Osteocyte (in vitro differentiated cells): Measurements from ENCODE around the gene CALML3. TPM values are rescaled to one million over a fixed set of nuclear protein-coding genes. Genes with fewer than 3 reads are reported as not detected.

ENCODE experiments used
- DNase-seq: peaks from one replicate; pipeline ENCODE4 v3.0.0; 2021; ENCODE audit warnings: mixed read lengths; ENCODE audit not compliant: unreplicated experiment; ENCODE audit errors: extremely low spot score
- H3K27ac Mint-ChIP-seq: one replicate; pipeline ENCODE4 v1.8.0; 2021; ENCODE audit warnings: mild to moderate bottlenecking, mixed read lengths; ENCODE audit not compliant: unreplicated experiment
- H3K27me3 Mint-ChIP-seq: one replicate; pipeline ENCODE4 v1.8.0; 2021; ENCODE audit warnings: mixed read lengths; ENCODE audit not compliant: unreplicated experiment
- H3K36me3 Mint-ChIP-seq: one replicate; pipeline ENCODE4 v1.8.0; 2021; ENCODE audit warnings: mixed read lengths; ENCODE audit not compliant: unreplicated experiment
- H3K4me1 Mint-ChIP-seq: one replicate; pipeline ENCODE4 v1.8.0; 2021; ENCODE audit warnings: mixed read lengths; ENCODE audit not compliant: unreplicated experiment
- H3K4me3 Mint-ChIP-seq: one replicate; pipeline ENCODE4 v1.8.0; 2021; ENCODE audit warnings: mild to moderate bottlenecking, moderate library complexity, mixed read lengths; ENCODE audit not compliant: unreplicated experiment
- H3K9me3 Mint-ChIP-seq: one replicate; pipeline ENCODE4 v1.8.0; 2021; ENCODE audit warnings: mixed read lengths; ENCODE audit not compliant: unreplicated experiment
- CTCF ChIP-seq: fragments of 200-600 bp; sonication (generic); IDR thresholded peaks from 2 replicates; pipeline ENCODE4 v1.5.0; 2021; ENCODE audit warnings: antibody characterized with exemption, mild to moderate bottlenecking, moderate library complexity
- total RNA-seq: library from RNA; stranded (reverse); gene quantifications from 2 replicates; pipeline ENCODE4 v1.2.1, GENCODE V29; 2021

Gene CALML3
- total RNA-seq, 1 donor from 2014 or later: not detected

- H3K4me3 Mint-ChIP-seq: no peak overlapping the region
- no peak for DNase-seq
- no peak overlapping the region for H3K27ac Mint-ChIP-seq
- H3K36me3 Mint-ChIP-seq: no peaks in the 10 kb centered on the region
- H3K9me3 Mint-ChIP-seq: no peaks in the 10 kb centered on the region
- no peaks in the 10 kb centered on the region for H3K4me1 Mint-ChIP-seq
- no peak for TF ChIP-seq CTCF
- H3K27me3 Mint-ChIP-seq: no peaks in the 10 kb centered on the region
Measured at GRCh38 chr10:5478694-5479305, 46.0 kb upstream of the CALML3 start.

DNA sequence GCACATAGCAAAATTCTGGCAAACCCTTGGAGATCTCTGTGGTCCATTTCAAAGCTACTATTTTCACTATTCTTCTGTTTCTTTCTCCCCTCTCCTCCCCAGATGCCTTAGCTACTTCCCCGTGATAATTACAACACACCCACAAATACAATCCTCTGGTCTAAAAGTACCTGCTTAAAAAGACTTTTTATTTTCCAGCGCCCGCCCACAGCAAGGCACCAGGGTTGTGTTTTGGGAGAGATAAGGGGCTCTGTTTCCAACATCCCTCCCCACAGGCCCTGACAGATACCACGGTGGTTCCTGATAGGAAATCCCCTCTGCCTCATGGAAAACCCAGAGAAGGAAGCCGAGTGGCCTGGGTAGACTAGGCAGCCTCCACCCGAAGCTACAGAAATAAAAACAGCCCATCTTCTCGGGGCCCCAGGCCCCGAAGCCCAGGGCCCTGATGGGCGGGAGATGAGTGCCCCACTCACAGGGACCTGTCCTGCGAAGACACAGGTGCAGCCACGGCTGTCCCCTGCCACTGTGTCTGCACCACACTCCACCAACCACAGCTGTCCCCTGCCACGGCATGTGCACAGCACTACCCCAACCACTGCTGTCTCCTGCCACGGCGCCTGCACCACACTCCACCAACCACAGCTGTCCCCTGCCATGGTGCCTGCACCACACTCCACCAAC lies 45.1 kb upstream of the CALML3 start:
- Mint-ChIP-seq H3K36me3 (no peaks in the 10 kb centered on the region), H3K4me3 (no peak overlapping the region), H3K4me1 (no peaks in the 10 kb centered on the region), H3K27me3 (no peaks in the 10 kb centered on the region), H3K9me3 (no peaks in the 10 kb centered on the region), H3K27ac (no peak overlapping the region)
- TF ChIP-seq CTCF: no peak
- no peak for DNase-seq

DNA sequence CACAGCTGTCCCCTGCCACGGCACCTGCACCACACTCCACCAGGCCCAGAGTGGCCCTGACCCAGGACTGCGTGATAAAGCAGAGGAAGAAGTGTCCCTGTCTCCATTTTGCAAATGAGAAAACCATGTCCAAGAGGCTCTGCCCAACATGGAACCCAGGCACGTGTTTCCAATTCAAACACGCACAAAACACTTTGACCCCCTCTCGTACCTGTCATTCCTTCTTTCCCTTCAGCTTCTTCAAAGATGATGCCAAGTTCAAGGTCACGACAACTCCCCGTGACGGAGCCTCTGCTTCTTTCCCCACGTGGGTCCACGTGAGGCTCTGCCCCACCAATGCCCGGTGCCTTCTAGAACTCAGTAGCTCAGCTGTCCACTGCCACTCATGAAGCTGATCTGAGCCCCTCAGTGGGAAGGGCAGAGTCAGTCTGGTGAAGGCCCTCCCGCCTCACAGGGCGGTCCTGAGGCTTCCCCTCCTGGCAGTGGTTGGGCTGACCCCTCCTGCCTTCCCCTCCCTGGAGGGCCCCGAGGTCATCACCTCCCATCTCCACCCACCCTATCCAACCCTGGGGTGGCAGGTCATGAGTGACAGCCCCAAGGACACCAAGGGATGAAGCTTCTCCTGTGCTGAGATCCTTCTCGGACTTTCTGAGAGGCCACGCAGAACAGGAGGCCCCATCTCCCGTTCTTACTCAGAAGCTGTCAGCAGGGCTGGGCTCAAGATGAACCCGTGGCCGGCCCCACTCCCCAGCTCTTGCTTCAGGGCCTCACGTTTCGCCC lies 44.4 kb upstream of the CALML3 start:
- H3K27ac Mint-ChIP-seq: no peak overlapping the region
- no peak for DNase-seq
- H3K9me3 Mint-ChIP-seq: no peaks in the 10 kb centered on the region
- no peak for TF ChIP-seq CTCF
- no peak overlapping the region for H3K4me3 Mint-ChIP-seq
- no peaks in the 10 kb centered on the region for H3K4me1 Mint-ChIP-seq
- H3K27me3 Mint-ChIP-seq: no peaks in the 10 kb centered on the region
- H3K36me3 Mint-ChIP-seq: no peaks in the 10 kb centered on the region

- no peak for DNase-seq
- Mint-ChIP-seq H3K36me3 (no peaks in the 10 kb centered on the region), H3K4me3 (no peak overlapping the region), H3K4me1 (no peaks in the 10 kb centered on the region), H3K27ac (no peak overlapping the region), H3K9me3 (no peaks in the 10 kb centered on the region), H3K27me3 (no peaks in the 10 kb centered on the region)
- TF ChIP-seq CTCF: no peak
Measured at GRCh38 chr10:5481121-5481520, 43.6 kb upstream of the CALML3 start.

DNA sequence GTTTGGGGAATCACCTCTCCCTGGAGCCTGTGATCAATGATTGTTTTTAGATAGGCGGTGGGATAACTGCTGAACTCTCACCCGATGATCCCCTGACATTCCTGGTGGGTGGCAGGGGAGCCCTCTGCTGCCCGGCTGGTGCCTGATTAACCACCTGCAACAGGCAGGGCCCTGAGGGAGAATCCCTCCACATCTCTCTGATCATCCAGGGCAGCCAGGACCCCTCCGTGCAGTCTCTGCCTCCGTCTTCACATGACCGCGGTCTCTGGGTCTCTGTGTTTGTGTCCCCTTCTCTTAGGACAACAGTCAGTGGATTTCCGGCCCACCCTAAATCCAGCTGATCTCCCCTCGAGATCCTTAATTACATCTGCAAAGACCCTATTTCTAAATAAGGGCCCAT lies 42.7 kb upstream of the CALML3 start:
- TF ChIP-seq CTCF: no peak
- Mint-ChIP-seq H3K4me3 (no peak overlapping the region), H3K9me3 (no peaks in the 10 kb centered on the region), H3K36me3 (no peaks in the 10 kb centered on the region), H3K4me1 (no peaks in the 10 kb centered on the region), H3K27me3 (no peaks in the 10 kb centered on the region), H3K27ac (no peak overlapping the region)
- DNase-seq: no peak
